D721Med (cell line): Measurements from ENCODE around the gene NUP35.
"Not testable (repeated sequence)": the region's sequence is repeated elsewhere in the genome, so short reads cannot be mapped to it uniquely, and the experiment has no call there.

Source experiments
- DNase-seq: peaks from one replicate; pipeline ENCODE4 v3.0.0; 2011; ENCODE audit warnings: low spot score; ENCODE audit not compliant: insufficient read length
- FAIRE-seq: peaks from 2 replicates; lab custom pipeline; 2011; peaks lifted over from hg19 to GRCh38; lab: Jason Lieb, UNC
- TF ChIP-seq, protein P1 (sequence below): IDR thresholded peaks from 2 replicates; pipeline ENCODE4 v1.5.1; 2012; ENCODE audit warnings: mild to moderate bottlenecking, control low read depth; ENCODE audit not compliant: insufficient read depth; ENCODE audit errors: missing control alignments

The NUP35 gene

DNA sequence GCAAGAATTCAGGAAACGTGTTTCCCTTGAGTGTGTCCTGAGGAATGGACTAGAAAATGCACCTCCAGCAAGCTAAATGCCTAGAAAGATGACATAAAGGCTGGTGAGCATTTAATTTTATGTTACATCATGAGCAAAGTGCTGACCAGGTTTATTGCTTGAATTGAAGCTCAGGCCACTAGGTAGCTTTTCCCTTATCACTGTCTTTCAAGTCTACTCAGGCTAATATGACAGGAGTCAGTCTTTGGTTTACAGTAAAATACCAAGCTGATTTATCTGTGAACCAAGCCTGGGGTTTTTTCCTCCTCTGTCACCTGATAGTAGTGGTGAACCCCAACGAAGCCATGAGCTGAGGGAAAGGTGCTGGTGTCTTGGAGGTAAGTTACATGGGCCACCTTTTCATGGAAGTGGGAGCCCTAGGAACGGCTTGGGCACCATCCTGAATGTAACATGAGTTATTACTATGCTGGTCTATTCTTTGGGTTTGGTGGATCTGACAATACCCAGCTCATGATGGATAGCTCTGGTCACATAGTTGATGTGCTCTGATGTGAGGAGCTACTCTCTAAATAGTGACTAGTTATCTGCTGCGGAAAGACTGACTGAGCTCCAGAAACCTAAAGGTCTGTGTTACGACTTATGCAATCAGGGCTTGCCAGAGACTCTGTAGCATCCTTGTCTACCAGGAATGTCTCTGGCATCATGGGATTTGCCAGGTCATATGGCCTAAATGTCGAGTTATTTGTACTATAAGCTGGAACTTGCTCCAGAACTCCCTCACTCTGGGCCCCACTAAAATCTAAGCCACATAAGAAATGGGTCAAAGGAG, 39.8 kb downstream of the NUP35 start:
- FAIRE-seq = no peak
- TF ChIP-seq, protein P1, sequence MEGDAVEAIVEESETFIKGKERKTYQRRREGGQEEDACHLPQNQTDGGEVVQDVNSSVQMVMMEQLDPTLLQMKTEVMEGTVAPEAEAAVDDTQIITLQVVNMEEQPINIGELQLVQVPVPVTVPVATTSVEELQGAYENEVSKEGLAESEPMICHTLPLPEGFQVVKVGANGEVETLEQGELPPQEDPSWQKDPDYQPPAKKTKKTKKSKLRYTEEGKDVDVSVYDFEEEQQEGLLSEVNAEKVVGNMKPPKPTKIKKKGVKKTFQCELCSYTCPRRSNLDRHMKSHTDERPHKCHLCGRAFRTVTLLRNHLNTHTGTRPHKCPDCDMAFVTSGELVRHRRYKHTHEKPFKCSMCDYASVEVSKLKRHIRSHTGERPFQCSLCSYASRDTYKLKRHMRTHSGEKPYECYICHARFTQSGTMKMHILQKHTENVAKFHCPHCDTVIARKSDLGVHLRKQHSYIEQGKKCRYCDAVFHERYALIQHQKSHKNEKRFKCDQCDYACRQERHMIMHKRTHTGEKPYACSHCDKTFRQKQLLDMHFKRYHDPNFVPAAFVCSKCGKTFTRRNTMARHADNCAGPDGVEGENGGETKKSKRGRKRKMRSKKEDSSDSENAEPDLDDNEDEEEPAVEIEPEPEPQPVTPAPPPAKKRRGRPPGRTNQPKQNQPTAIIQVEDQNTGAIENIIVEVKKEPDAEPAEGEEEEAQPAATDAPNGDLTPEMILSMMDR = no peak
- no peak for DNase-seq

DNA sequence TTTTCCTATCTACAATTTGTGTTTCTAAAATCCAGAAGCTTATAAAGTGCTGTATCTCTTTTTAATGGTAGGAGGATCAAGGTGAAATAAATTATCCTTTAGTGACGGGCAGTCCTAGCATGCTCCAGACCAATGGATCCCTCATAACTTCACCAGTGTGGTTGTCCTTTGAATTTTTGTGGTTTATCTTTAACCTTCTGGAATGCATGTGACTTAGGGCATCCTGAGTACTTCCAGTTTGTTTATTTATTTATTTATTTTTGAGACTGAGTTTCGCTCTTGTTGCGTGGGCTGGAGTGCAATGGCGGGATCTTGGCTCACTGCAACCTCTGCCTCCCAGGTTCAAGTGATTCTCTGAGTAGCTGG, 40.4 kb downstream of the NUP35 start:
- TF ChIP-seq, protein P1 = no peak
- DNase-seq (no peak), FAIRE-seq (no peak)

DNA sequence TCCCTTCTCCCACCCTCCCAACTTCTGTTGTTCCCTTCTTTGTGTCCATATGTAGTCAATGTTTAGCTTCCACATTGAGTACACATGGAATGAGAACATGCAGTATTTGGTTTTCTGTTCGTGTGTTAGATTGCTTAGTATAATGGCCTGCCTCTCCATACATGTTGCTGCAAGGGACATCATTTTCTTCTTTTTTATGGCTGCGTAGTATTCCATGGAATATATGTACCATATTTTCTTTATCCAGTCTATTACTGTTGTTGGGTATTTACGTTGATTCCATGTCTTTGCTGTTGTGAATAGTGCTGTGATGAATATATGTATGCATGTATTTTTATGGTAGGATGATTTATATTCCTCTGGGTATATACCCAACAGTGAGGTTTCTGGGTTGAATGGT, 42.0 kb downstream of the NUP35 start:
- TF ChIP-seq, protein P1 = no peak
- FAIRE-seq = peak; percentile 44
- DNase-seq = no peak

DNA sequence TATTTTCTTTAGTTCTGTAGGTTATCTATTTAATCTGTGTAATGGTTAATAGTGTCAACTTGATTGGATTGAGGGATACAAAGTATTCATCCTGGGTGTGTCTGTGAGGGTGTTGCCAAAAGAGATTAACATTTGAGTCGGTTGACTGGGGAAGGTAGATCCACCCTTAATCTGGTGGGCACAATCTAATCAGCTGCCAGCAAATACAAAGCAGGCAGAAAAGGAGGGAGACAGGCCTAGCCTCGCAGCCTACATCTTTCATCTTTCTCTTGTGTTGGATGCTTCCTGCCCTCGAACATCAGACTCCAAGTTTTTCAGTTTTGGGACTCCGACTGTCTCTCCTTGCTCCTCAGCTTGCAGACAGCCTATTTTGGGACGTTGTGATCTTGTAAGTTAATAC, 42.7 kb downstream of the NUP35 start:
- FAIRE-seq = peak; percentile 44
- DNase-seq = not testable (repeated sequence)

DNA sequence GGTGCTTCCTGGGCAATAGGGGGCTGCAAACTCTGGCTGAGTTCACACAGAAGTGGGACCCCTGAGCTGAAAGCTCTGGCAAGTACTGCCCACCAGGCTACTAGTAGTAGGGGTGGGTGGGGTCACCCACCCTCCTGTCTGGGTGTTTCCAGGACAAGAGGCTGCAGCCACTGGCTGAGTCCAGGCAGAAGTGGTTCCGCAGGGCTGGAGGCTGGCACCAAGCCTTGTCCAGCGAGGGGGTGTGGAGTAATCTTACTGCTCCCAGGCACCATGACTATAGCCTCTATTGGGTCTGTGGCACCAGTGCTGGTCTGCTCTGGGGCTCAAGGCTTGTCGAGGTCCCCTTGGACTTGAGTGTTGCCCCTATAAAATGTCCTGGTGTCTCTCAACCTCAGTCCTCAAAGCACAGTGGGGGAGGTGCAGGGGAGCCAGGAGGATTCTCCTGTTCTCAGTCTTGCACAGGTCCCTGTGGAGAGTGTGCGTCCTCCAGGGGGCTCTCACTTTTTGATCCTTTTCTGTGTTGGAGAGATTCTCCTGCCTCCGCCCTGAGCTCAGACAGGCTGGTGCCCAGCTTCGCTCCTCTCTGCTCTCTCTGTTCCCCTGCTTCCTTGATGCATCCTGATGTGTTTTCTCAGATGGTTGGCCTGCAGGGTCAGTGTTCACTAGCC, 48.1 kb downstream of the NUP35 start:
- TF ChIP-seq, protein P1 = no peak
- DNase-seq (no peak), FAIRE-seq (no peak)

DNA sequence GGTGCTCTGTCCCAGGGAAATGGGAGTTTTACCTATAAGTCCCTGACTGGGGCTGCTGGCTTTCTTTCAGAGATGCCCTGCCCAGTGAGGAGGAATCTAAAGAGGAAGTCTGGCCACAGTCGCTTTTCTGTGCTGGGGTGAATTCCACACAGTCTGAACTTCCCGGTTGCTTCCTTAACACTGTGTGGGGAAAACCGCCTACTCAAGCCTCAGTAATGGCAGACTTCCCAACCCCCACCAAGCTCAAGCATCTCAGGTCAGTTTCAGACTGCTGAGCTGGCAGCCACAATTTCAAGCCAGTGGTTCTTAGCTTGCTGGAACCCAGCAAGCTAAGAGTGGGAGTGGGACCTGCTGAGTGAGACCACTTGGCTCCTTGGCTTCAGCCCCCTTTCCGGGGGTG, 54.9 kb downstream of the NUP35 start:
- TF ChIP-seq, protein P1 = no peak

DNA sequence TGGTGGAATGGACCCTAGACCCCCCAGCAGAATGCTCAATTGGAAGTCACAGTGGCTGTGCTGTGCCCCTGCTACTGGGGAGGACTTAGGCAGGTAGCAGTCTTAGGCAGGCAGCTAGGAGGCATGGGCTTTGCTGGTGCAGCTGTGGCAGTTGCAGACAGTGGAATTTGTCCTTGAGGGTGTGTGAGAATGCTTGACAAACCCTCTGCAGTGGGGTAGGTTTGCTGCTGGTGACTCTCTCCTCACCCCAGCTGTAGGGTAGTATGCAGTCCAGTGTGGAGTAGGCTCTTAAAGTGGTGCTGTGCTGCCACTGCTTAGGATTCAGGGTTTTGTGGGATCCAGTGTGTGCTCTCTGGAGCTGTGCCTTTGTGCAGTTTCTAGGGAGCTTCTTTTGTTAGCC, 61.3 kb downstream of the NUP35 start:
- FAIRE-seq (no peak), DNase-seq (no peak)
- TF ChIP-seq, protein P1 = no peak

More for the DNA sequence above, 54.9 kb downstream of the NUP35 start:
- FAIRE-seq = no peak
- DNase-seq = no peak
